ENCODE measurements around the gene C19orf85. TPM values are rescaled to one million over a fixed set of nuclear protein-coding genes. Genes with fewer than 3 reads are reported as not detected.

The C19orf85 gene
- total and polyA plus RNA-seq, 4 donors: not detected

DNA sequence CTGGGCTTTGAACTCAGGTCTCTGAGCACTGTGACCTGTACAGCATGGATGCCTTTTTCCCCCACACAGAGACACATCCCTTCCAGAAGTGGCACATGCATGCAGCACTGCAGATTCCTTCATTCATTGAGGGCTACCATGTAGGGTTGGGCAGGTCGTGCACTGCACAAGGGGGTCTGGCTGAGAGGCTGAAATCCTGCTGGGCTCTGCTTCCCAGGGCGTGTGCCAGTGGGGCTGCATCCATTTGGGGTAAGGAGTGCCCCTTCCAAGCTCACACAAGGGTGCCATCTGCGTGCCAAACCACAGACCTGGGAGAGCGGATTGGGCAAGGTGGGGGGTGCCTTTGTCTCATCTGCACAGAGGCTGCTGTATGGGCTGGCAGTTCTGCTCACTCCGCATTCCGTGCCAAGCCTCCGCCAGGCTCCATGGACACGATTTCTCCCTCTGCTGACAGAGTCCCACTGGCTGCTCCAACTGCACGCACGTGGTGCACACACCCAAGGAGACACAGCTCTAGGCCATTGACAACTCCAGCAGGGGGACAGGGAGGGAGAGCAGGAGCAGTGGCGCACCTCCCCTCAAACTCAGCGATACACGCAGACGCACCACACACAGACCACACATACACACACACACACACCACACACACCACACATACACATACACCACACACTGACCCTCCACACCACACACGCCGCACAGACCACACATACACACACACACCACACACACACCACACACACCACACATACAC, 17.0 kb downstream of the C19orf85 start:
- H3K27ac ChIP-seq (ENCODE audit: low read depth in 1 of 2, low read length in 2 of 2): no peak overlapping the region
- no peak overlapping the region for H3K9ac ChIP-seq (ENCODE audit: low read depth in 1 of 2, low read length in 2 of 2)
- WGBS: 37% methylated on average over 16 of the region's 16 CpGs
- H3K4me1 ChIP-seq (ENCODE audit: control insufficient read depth in 4 of 4, insufficient read depth in 4 of 4, low read length in 3 of 4): no peaks in the 10 kb centered on the region
- TF ChIP-seq, protein P1, sequence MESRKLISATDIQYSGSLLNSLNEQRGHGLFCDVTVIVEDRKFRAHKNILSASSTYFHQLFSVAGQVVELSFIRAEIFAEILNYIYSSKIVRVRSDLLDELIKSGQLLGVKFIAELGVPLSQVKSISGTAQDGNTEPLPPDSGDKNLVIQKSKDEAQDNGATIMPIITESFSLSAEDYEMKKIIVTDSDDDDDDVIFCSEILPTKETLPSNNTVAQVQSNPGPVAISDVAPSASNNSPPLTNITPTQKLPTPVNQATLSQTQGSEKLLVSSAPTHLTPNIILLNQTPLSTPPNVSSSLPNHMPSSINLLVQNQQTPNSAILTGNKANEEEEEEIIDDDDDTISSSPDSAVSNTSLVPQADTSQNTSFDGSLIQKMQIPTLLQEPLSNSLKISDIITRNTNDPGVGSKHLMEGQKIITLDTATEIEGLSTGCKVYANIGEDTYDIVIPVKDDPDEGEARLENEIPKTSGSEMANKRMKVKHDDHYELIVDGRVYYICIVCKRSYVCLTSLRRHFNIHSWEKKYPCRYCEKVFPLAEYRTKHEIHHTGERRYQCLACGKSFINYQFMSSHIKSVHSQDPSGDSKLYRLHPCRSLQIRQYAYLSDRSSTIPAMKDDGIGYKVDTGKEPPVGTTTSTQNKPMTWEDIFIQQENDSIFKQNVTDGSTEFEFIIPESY (IDR thresholded peaks at IDR 0.05): no peak
- TF ChIP-seq NR2F2 (IDR thresholded peaks at IDR 0.05): no peak
- no peak for TF ChIP-seq RXRA (IDR thresholded peaks at IDR 0.05)
- no peak for TF ChIP-seq GABPA (IDR thresholded peaks at IDR 0.05 in 1 of 2, conservative IDR thresholded peaks at IDR 0.05 in 1 of 2)
- TF ChIP-seq HNF4G (IDR thresholded peaks at IDR 0.05): no peak
- no peak for TF ChIP-seq JUND (IDR thresholded peaks at IDR 0.05)
- no peak for TF ChIP-seq HNF4A (conservative IDR thresholded peaks at IDR 0.05)
- no peak for TF ChIP-seq SP1 (IDR thresholded peaks at IDR 0.05)
- TF ChIP-seq EGR1 (IDR thresholded peaks at IDR 0.05; ENCODE audit: low read depth in 2 of 2): no peak
- TF ChIP-seq FOXA2 (IDR thresholded peaks at IDR 0.05): no peak
- TF ChIP-seq FOXA1 (IDR thresholded peaks at IDR 0.05): no peak
- TF ChIP-seq TAF1 (conservative IDR thresholded peaks at IDR 0.05): no peak
- no peak for TF ChIP-seq ATF3 (IDR thresholded peaks at IDR 0.05)
- H3K27me3 ChIP-seq (ENCODE audit: control insufficient read depth in 4 of 4, insufficient read depth in 4 of 4, low read length in 3 of 4): peaks cover 0 to 7% (median 4%) of the 10 kb centered on the region in 4 donors
- H3K9me3 ChIP-seq (ENCODE audit: control insufficient read depth in 4 of 4, low read length in 3 of 4): no peaks in the 10 kb centered on the region
- no peaks in the 10 kb centered on the region for H3K36me3 ChIP-seq (ENCODE audit: control insufficient read depth in 4 of 4, insufficient read depth in 3 of 4, low read depth in 1 of 4, low read length in 3 of 4)
- no peak overlapping the region for H3K4me3 ChIP-seq (ENCODE audit: low read depth in 1 of 3, low read length in 3 of 3)
- DNase-seq (ENCODE audit: low spot score): no peak

GRCh38 chr19:55446060-55446459, 18.5 kb downstream of the C19orf85 start:
- no peak overlapping the region for H3K9ac ChIP-seq (ENCODE audit: low read depth in 1 of 2, low read length in 2 of 2)
- TF ChIP-seq YY1 (IDR thresholded peaks at IDR 0.05) (no peak), FOXA2 (IDR thresholded peaks at IDR 0.05) (no peak)
- no peak for DNase-seq (ENCODE audit: low spot score)
- H3K27ac ChIP-seq (ENCODE audit: low read depth in 1 of 2, low read length in 2 of 2): no peak overlapping the region
- 63% methylated on average over 8 of the region's 8 CpGs for WGBS
- H3K36me3 ChIP-seq (ENCODE audit: control insufficient read depth in 4 of 4, insufficient read depth in 3 of 4, low read depth in 1 of 4, low read length in 3 of 4): no peaks in the 10 kb centered on the region
- peaks cover 4 to 11% (median 6%) of the 10 kb centered on the region in 4 donors for H3K27me3 ChIP-seq (ENCODE audit: control insufficient read depth in 4 of 4, insufficient read depth in 4 of 4, low read length in 3 of 4)
- peaks cover 0 to 1% (median 0%) of the 10 kb centered on the region in 4 donors for H3K4me1 ChIP-seq (ENCODE audit: control insufficient read depth in 4 of 4, insufficient read depth in 4 of 4, low read length in 3 of 4)
- H3K4me3 ChIP-seq (ENCODE audit: low read depth in 1 of 3, low read length in 3 of 3): no peak overlapping the region
- H3K9me3 ChIP-seq (ENCODE audit: control insufficient read depth in 4 of 4, low read length in 3 of 4): no peaks in the 10 kb centered on the region

GRCh38 chr19:55444646-55445045, 19.9 kb downstream of the C19orf85 start:
- DNase-seq (ENCODE audit: low spot score): no peak
- TF ChIP-seq RXRA (IDR thresholded peaks at IDR 0.05) (no peak), MAX (IDR thresholded peaks at IDR 0.05) (no peak), FOXA2 (IDR thresholded peaks at IDR 0.05) (no peak), YY1 (IDR thresholded peaks at IDR 0.05) (no peak), HNF4G (IDR thresholded peaks at IDR 0.05) (no peak), FOXA1 (IDR thresholded peaks at IDR 0.05) (no peak), ATF3 (IDR thresholded peaks at IDR 0.05) (no peak), JUND (IDR thresholded peaks at IDR 0.05) (no peak), EGR1 (IDR thresholded peaks at IDR 0.05; ENCODE audit: low read depth in 2 of 2) (no peak)
- TF ChIP-seq, protein P2, sequence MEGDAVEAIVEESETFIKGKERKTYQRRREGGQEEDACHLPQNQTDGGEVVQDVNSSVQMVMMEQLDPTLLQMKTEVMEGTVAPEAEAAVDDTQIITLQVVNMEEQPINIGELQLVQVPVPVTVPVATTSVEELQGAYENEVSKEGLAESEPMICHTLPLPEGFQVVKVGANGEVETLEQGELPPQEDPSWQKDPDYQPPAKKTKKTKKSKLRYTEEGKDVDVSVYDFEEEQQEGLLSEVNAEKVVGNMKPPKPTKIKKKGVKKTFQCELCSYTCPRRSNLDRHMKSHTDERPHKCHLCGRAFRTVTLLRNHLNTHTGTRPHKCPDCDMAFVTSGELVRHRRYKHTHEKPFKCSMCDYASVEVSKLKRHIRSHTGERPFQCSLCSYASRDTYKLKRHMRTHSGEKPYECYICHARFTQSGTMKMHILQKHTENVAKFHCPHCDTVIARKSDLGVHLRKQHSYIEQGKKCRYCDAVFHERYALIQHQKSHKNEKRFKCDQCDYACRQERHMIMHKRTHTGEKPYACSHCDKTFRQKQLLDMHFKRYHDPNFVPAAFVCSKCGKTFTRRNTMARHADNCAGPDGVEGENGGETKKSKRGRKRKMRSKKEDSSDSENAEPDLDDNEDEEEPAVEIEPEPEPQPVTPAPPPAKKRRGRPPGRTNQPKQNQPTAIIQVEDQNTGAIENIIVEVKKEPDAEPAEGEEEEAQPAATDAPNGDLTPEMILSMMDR (IDR thresholded peaks at IDR 0.05; ENCODE audit: low read depth, low read length, missing input control): no peak
- TF ChIP-seq, protein P1 (IDR thresholded peaks at IDR 0.05): no peak

More at GRCh38 chr19:55444646-55445045, 19.9 kb downstream of the C19orf85 start:
- no peak overlapping the region for H3K9ac ChIP-seq (ENCODE audit: low read depth in 1 of 2, low read length in 2 of 2)
- H3K27ac ChIP-seq (ENCODE audit: low read depth in 1 of 2, low read length in 2 of 2): no peak overlapping the region
- H3K9me3 ChIP-seq (ENCODE audit: control insufficient read depth in 4 of 4, low read length in 3 of 4): peaks cover 0 to 2% (median 0%) of the 10 kb centered on the region in 4 donors
- 40% methylated on average over 11 of the region's 11 CpGs for WGBS
- H3K36me3 ChIP-seq (ENCODE audit: control insufficient read depth in 4 of 4, insufficient read depth in 3 of 4, low read depth in 1 of 4, low read length in 3 of 4): no peaks in the 10 kb centered on the region
- peaks cover 0 to 3% (median 1%) of the 10 kb centered on the region in 4 donors for H3K4me1 ChIP-seq (ENCODE audit: control insufficient read depth in 4 of 4, insufficient read depth in 4 of 4, low read length in 3 of 4)
- H3K27me3 ChIP-seq (ENCODE audit: control insufficient read depth in 4 of 4, insufficient read depth in 4 of 4, low read length in 3 of 4): peaks cover 10 to 12% (median 11%) of the 10 kb centered on the region in 4 donors
- no peak overlapping the region for H3K4me3 ChIP-seq (ENCODE audit: low read depth in 1 of 3, low read length in 3 of 3)

Measured in liver (tissue), 9 donors.